HG02973 (cell line): Measurements from ENCODE around the gene GPR142.

Source experiments
- ATAC-seq: cut with Tn5 transposase; IDR thresholded peaks from one replicate; pipeline ENCODE4 v1.9.1; 2021; ENCODE audit warnings: moderate library complexity; ENCODE audit not compliant: unreplicated experiment

The GPR142 gene

GRCh38 chr17:74369221-74369620, 1.9 kb downstream of the GPR142 start:
- no peak for ATAC-seq

- no peak for ATAC-seq
These were observed 2.6 kb downstream of the GPR142 start for GRCh38 chr17:74369665-74370490.

GRCh38 chr17:74371653-74372147, 4.4 kb downstream of the GPR142 start:
- no peak for ATAC-seq

GRCh38 chr17:74372426-74372825, 5.1 kb downstream of the GPR142 start:
- ATAC-seq, result no peak

GRCh38 chr17:74373838-74374606, 6.7 kb downstream of the GPR142 start:
- no peak for ATAC-seq

- ATAC-seq, result no peak
These were observed 7.6 kb downstream of the GPR142 start for GRCh38 chr17:74374858-74375257.

- ATAC-seq, result no peak
These were observed 12.3 kb downstream of the GPR142 start for GRCh38 chr17:74379495-74380085.

GRCh38 chr17:74380086-74380958, 13.0 kb downstream of the GPR142 start:
- no peak for ATAC-seq

GRCh38 chr17:74380959-74381808, 13.9 kb downstream of the GPR142 start:
- no peak for ATAC-seq

- no peak for ATAC-seq
These were observed 15.8 kb downstream of the GPR142 start for GRCh38 chr17:74383141-74383540.

GRCh38 chr17:74385201-74385600, 17.9 kb downstream of the GPR142 start:
- ATAC-seq, result no peak

GRCh38 chr17:74386386-74386785, 19.1 kb downstream of the GPR142 start:
- ATAC-seq, result no peak

GRCh38 chr17:74387365-74388218, 20.3 kb downstream of the GPR142 start:
- ATAC-seq, result no peak

- no peak for ATAC-seq
These were observed 21.9 kb downstream of the GPR142 start for GRCh38 chr17:74389084-74389753.

- ATAC-seq, result no peak
These were observed 22.8 kb downstream of the GPR142 start for GRCh38 chr17:74389937-74390679.

GRCh38 chr17:74390680-74391653, 23.7 kb downstream of the GPR142 start:
- no peak for ATAC-seq
